HG03520 (cell line): ENCODE results near the gene NECTIN3.

Source experiments
- ATAC-seq: cut with Tn5 transposase; IDR thresholded peaks from one replicate; pipeline ENCODE4 v1.9.1; 2021; ENCODE audit warnings: mild to moderate bottlenecking, moderate library complexity; ENCODE audit not compliant: unreplicated experiment

The NECTIN3 gene

GRCh38 chr3:111071257-111072030 is at the start of gene NECTIN3:
NECTIN3 (plus strand) TSS chr3:111071816; CDS start chr3:111072018, 202 bp downstream.
- peak; percentile 78 for ATAC-seq

DNA sequence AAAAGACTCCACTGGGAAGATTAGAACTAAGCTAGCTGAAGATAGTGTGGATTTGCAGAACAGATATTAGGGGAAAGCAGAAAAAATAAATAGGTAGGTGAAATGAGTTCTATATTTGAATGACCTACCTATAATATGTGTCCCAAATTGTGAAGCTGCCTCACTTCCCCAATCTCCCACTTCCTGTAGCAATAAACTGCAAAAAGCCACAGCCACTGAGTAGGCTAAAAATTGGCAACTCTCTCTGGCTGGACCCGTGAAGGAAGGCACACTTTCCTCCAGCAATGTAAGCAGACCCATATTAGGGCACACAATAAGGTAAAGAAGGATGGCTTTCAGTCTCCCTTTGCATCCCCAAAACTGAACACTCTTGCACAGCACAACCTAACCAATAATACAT is 43.7 kb upstream of the NECTIN3 start:
- ATAC-seq = no peak

- ATAC-seq = no peak
These were observed 40.1 kb upstream of the NECTIN3 start for GRCh38 chr3:111031538-111031937.

DNA sequence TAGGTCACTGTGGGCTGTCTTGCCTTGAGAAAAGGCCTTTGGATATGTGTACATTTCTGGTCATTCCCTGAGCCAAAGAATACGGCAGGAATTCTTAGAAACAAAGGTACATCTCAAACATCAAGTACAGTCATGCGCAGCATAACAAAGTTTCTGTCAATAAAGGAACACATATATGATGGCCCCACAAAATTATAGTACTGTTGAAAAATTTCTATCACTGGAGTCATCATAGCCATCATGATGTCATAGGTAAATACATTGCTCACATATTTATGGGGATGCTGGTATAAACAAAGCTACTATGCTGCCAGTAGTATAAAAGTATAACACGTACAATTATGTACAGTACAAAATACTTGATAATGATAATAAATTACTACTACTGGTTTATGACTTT is 38.9 kb upstream of the NECTIN3 start:
- ATAC-seq = no peak

- ATAC-seq = no peak
These were observed 38.1 kb upstream of the NECTIN3 start for GRCh38 chr3:111033470-111034050.

DNA sequence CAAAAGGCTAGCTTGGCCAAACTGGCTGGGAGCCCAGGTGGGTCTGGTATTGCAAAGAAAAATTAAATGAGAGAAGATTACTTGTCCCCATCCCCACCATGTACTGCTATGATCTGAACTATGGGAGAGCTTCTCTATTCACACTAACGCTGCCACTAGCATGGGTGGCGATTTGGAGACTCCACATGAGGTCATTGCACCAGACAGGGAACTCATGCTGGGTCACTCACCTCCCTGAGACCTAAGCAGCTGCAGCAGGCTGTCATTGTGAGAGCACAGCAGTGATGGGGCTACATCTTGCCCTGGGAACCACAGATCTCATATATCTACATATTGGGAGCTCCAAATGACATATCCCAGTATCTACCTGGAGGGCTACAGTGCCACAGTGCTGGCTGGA is 36.3 kb upstream of the NECTIN3 start:
- ATAC-seq = no peak

DNA sequence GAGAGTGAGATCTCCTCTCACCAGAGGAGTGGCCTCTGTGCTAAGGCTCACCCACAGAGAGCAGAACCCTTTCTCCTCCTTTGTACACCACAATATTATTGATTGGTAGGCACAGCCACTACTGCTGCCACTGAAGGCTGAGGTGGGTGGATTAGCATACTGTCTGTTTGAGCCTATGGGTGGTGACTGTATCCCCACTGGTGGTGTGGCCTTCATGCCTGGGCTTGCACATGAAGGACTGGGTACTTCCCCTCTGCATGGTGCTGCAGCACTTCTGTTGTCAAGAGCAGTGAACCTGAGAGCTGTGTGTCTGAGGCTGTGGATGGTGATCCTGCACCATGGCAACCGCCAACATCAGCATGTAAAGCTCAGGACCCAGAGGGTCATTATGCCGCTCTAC is 35.7 kb upstream of the NECTIN3 start:
- peak; percentile 65 for ATAC-seq

- no peak for ATAC-seq
These were observed 30.7 kb upstream of the NECTIN3 start for GRCh38 chr3:111040959-111041358.

GRCh38 chr3:111045564-111045963 is 26.1 kb upstream of the NECTIN3 start:
- no peak for ATAC-seq

GRCh38 chr3:111047042-111047441 is 24.6 kb upstream of the NECTIN3 start:
- ATAC-seq = no peak

DNA sequence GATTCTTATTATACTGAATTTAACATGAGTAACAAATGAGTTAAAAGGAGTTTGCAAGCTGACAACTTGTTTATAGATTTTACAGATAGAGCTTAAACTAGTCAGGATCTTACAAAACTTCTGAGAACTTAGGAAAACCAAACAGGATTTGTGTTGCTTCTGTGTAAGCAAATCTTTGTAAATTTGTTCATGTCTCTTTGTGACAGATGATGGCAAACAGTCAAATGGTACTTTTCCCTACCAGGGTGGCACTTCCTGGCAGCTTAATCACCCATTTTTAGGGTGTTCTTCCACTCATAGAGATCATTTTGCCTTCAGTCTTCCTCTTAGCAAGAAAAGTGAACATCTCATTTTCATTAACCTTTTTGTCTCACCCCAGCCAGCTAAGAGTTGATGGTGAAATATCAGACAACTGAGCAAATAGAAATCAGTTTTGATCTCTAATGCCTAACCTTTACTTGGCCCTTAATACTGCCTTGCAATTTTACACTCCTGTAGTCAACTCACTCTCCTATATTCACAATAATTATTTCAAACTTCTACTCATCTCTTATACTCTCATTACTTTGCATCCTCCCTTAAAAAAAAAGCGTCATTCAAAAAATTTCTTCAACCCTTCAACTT is 23.7 kb upstream of the NECTIN3 start:
- no peak for ATAC-seq

DNA sequence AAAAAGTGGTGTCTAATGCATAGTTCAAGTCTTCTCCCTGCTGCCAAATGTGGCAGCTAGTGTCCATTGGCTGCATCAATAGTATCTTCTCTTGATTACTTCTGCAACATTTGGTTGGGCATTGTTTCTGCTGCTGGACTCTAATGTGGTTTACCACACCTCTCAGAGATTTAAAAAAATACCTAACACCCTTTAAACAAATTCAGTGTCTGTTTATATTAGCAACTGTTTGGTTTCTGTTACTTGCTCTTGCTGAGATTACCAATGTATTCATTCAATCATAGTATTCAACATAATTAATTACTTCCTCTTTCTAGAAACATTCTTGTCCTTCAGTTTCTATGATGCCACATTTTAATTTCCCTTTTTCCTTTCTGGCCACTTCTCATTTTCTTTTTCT is 20.3 kb upstream of the NECTIN3 start:
- ATAC-seq = no peak

DNA sequence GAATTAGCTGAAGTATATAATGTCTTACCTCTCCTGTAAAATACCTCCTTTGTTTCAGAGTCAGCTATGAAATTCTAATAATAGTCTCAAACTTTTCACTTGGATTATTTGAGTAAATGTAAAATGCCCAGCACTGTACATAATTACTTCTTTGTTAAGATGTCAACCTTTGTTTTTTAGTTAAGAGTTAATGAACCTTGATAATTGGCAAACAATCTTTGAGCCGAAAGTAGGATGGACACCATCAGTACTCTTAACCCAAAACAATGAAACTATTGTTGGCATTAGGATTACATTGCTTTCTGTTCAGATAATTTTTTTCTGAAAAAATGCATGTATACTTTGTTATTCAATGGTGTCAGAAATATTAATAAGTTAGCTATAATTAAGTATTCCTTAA is 3.0 kb upstream of the NECTIN3 start:
- ATAC-seq = no peak

DNA sequence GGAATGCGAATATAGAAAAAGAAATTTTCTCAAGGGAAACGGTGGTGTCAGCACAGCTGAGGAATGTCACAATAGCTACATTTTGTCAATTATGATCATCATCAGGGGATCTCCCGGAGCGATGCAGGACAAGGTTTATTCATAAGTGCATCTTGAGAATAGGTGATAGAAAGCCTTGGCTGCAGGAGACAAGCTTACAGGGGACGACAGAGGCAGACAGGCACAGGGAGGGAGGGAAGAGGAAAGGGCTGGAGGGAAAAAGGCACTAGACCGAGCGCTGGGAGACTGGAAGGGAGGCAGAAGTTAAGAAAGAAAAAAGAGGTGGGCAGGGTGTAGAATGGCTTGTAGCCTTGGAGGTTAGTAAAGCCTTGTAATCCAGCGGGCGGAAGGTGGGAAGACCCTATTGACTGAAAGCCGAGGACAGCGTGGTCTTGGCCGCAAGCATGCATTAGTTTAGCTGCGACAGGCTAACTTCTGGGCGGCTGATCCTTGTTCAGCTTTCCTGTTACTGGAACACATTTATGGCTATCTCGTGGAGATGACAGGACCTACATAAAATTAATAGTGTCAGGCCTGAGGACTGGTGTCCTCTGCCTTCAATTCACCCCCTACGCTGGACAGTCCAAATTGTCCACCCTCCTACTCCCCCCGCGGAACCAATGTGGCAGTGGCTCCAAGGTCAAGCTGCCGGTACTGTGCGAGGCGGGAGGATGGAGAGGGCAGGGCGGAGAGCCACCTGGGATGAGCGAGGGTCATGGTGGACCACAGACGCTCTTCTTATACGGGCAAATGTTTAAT is 1.4 kb upstream of the NECTIN3 start:
- no peak for ATAC-seq

GRCh38 chr3:111070772-111071256 is 802 bp upstream of the NECTIN3 start:
- no peak for ATAC-seq

DNA sequence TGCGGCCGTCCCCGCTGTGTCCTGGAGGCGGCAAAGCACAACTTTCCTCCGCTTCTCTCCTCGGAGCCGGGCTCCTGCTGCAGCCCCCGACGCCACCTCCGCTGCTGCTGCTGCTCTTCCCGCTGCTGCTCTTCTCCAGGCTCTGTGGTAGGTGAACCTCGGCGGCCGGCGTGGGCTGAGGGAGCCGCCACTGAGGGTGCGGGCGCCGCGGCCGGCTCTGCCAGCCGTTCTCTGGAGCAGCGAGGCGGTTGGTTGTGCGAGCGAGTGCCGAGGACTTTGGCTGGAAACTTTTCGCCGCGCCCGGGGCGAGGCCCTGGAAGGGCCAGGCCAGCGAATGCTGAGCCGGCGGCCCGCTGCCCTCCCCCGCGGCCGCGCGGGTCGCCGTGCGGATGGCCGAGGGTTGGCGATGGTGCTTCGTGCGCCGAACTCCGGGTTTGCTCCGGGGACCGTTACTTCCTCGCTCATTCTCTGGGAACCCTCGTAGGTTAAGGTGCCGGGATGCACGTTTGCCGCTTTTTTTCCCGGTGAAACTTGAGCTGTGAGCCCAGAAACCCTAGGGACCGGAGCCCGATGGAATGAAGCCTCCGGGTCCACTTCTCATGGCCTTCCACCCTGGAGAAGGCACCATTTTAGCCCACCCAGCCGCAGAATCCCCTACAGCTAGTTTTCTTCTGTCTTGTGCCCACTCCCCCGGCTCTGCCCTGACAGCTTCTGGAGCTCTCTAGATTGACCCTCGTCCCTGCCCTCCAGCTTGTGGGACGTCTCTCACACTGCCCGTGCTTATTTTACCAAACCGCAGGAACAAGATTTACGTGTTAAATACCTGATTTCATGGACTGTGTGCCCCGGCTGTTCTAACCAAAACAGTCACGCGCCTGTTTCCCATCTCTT is 660 bp downstream of the NECTIN3 start:
- peak; percentile 17 for ATAC-seq

- ATAC-seq = no peak
These were observed 1.6 kb downstream of the NECTIN3 start for GRCh38 chr3:111073218-111073617.

- ATAC-seq = no peak
These were observed 5.1 kb downstream of the NECTIN3 start for GRCh38 chr3:111076732-111077131.

DNA sequence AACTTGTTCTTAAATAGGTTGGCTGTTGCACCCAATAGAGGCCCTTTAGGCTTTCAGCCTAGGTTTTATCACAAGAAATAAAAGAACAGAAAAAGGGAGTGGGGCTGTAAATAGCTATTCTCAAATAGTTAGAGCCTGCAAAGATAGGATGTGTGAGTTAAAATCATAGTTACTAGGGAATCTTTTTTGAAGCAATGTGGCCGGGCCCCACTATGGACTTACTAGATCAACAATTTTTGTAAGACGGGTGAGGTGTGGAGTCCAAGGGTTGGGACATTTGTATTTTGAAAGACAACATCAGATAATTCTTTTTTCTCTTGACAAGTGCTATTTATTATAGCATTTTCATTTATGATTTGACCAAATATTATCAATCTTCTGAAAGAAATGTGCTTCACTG is 5.8 kb downstream of the NECTIN3 start:
- no peak for ATAC-seq

DNA sequence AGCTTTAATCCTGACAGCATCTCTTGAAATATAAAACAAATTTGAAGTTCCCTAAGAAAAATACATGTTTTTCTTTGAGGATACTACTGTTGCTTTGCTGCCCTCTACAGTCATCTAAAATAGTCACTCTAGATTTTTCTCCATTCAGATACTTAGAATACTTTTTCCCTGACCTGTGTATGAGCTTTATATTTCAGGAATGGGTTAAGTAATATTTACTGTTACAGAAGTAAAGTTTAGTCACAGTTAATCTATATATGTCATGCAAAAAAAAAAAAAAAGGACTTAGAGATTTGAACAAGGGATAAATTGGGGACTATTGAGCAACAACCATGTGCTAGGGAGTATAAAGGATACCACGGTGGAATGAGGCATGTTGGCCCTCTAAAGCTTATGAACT is 8.8 kb downstream of the NECTIN3 start:
- no peak for ATAC-seq
